PC-3 (cell line): Measurements from ENCODE around the gene LRRTM4. TPM values are rescaled to one million over a fixed set of nuclear protein-coding genes. Genes with fewer than 3 reads are reported as not detected.

Source experiments
- ATAC-seq: fragments of 200-7000 bp; cut with Tn5 transposase; 2 replicates; pipeline ENCODE4 v1.9.1; 2020; ENCODE audit warnings: mild to moderate bottlenecking, moderate library complexity
- Bru-seq: library from RNA; stranded (reverse); fragments of 400-500 nt; gene quantifications from one replicate; lab custom pipeline; 2021; lab: Mats Ljungman, UMichigan
- BruChase-seq, 2 experiments: library from RNA; stranded (reverse); fragments of 400-500 nt; gene quantifications; one replicate each; lab custom pipeline; 2021; lab: Mats Ljungman, UMichigan
- BruUV-seq: library from RNA; stranded (reverse); fragments of 400-500 nt; replicated peaks from 2 replicates; lab custom pipeline; 2021; lab: Mats Ljungman, UMichigan
- CTCF ChIA-PET: fragments of 300-600 bp; sonication (Branson Sonifier 250); formaldehyde crosslinking; loops from one replicate; lab custom pipeline; 2022; ENCODE audit warnings: antibody characterized with exemption; lab: Charles Lee
- POLR2A ChIA-PET: fragments of 300-600 bp; sonication (Branson Sonifier 250); formaldehyde crosslinking; loops from one replicate; lab custom pipeline; 2022; ENCODE audit warnings: antibody characterized with exemption; ENCODE audit not compliant: unreplicated experiment; lab: Charles Lee
- DNase-seq: peaks from one replicate; pipeline ENCODE4 v3.0.0-alpha.2; 2015
- H2AFZ ChIP-seq: fragments of 300-600 bp; sonication (generic); 2 replicates; pipeline ENCODE4 v1.6.0; 2016; ENCODE audit warnings: antibody characterized with exemption, low read length
- H3F3A ChIP-seq: fragments of 300-600 bp; sonication (generic); one replicate; pipeline ENCODE4 v1.6.0; 2017; ENCODE audit warnings: antibody characterized with exemption, low read length, control low read depth, mild to moderate bottlenecking; ENCODE audit not compliant: unreplicated experiment
- H3K27ac ChIP-seq: fragments of 300-600 bp; sonication (generic); 2 replicates; pipeline ENCODE4 v1.5.1; 2016; ENCODE audit warnings: mild to moderate bottlenecking, low read length
- H3K27me3 ChIP-seq: fragments of 300-600 bp; sonication (generic); 2 replicates; pipeline ENCODE4 v1.6.1; 2016; ENCODE audit warnings: low read length, mixed read lengths
- H3K36me3 ChIP-seq: fragments of 300-600 bp; sonication (generic); 2 replicates; pipeline ENCODE4 v1.6.1; 2016; ENCODE audit warnings: low read depth, mixed run types, low read length, mixed read lengths
- H3K4me1 ChIP-seq: fragments of 300-600 bp; sonication (generic); 2 replicates; pipeline ENCODE4 v1.5.1; 2016; ENCODE audit warnings: low read length; ENCODE audit not compliant: insufficient read depth
- H3K4me2 ChIP-seq: fragments of 300-600 bp; sonication (generic); 2 replicates; pipeline ENCODE4 v1.6.0; 2016; ENCODE audit warnings: low read length
- H3K4me3 ChIP-seq: fragments of 300-600 bp; sonication (generic); 2 replicates; pipeline ENCODE4 v1.5.1; 2016; ENCODE audit warnings: mild to moderate bottlenecking, low read length, mixed read lengths
- H3K79me2 ChIP-seq: fragments of 300-600 bp; sonication (generic); 2 replicates; pipeline ENCODE4 v1.6.1; 2017; ENCODE audit warnings: low read length, mixed read lengths
- H3K9ac ChIP-seq: fragments of 300-600 bp; sonication (generic); 2 replicates; pipeline ENCODE4 v1.6.0; 2016; ENCODE audit warnings: mild to moderate bottlenecking, low read length
- H3K9me2 ChIP-seq: fragments of 300-600 bp; sonication (generic); replicated peaks from 2 replicates; pipeline ENCODE4 v1.6.1; 2016; ENCODE audit warnings: mixed run types, low read length, mixed read lengths
- H3K9me3 ChIP-seq: fragments of 300-600 bp; sonication (generic); 2 replicates; pipeline ENCODE4 v1.6.1; 2016; ENCODE audit warnings: low read length, mixed read lengths
- H4K20me1 ChIP-seq: fragments of 300-600 bp; sonication (generic); 2 replicates; pipeline ENCODE4 v1.6.1; 2016; ENCODE audit warnings: low read length, mixed read lengths
- CTCF ChIP-seq: fragments of 300-600 bp; sonication (generic); conservative IDR thresholded peaks from 2 replicates; pipeline ENCODE4 v1.5.1; 2017; ENCODE audit warnings: antibody characterized with exemption, low read depth, mild to moderate bottlenecking, low read length
- EZH2 ChIP-seq: fragments of 300-600 bp; sonication (generic); IDR thresholded peaks from one replicate; pipeline ENCODE4 v1.6.1; 2017; ENCODE audit warnings: antibody characterized with exemption, mild to moderate bottlenecking, low read length; ENCODE audit not compliant: unreplicated experiment
- EZH2phosphoT487 ChIP-seq: fragments of 300-600 bp; sonication (generic); IDR thresholded peaks from 2 replicates; pipeline ENCODE4 v1.6.1; 2018; ENCODE audit warnings: mild to moderate bottlenecking, antibody characterized with exemption, low read length, borderline replicate concordance
- intact Hi-C: fragments of 100-400 bp; cut with micrococcal nuclease; formaldehyde crosslinking; loops from 2 replicates; pipeline ENCODE4 v1.9.0; 2023
- long read RNA-seq: library from polyadenylated mRNA; unstranded; transcript quantifications from one replicate; pipeline ENCODE4 v2.0.0, GENCODE V29; 2021; ENCODE audit not compliant: unreplicated experiment
- total RNA-seq: library from RNA; depleted of rRNA; stranded (reverse); fragments of >200 nt; gene quantifications from 2 replicates; pipeline ENCODE4 v1.2.3, GENCODE V29; 2014; rRNA removed

The LRRTM4 gene
- total RNA-seq (not detected in 2 replicates), Bru-seq, nascent RNA (percentile 1 among the genes with signal in this experiment), BruChase-seq, experiment 1, labeled RNA remaining after a 6-hour chase (percentile 1 among the genes with signal in this experiment), BruChase-seq, experiment 2, labeled RNA remaining after a 2-hour chase (percentile 5 among the genes with signal in this experiment)
- long read RNA-seq: 0 reads

- DNase-seq (no peak), ATAC-seq (no peak)
- 0 out of 2 replicates have a peak, but pooled peaks cover 6% of the 10 kb centered on the region for H3K27me3 ChIP-seq
- POLR2A ChIA-PET: no interaction called here
- TF ChIP-seq CTCF (no peak), EZH2 (no peak), EZH2phosphoT487 (no peak)
- H3K4me3 ChIP-seq: no peak within 1 kb of the TSS
- BruUV-seq: no TSS peak
- no peak within 1 kb of the TSS for H3K27ac ChIP-seq
- no peaks in the 10 kb centered on the region for H3K4me1 ChIP-seq
- H2AFZ ChIP-seq: no peak within 1 kb of the TSS
- no peaks in the 10 kb centered on the region for H3K9me2 ChIP-seq
- CTCF ChIA-PET: no interaction called here
- H3F3A ChIP-seq: no peaks in the 10 kb centered on the region
- no peaks in the 10 kb centered on the region for H3K36me3 ChIP-seq
- no peaks in the 10 kb centered on the region for H3K79me2 ChIP-seq
- H4K20me1 ChIP-seq: no peaks in the 10 kb centered on the region
- intact Hi-C loops: no loop called here
- H3K4me2 ChIP-seq: no peak within 1 kb of the TSS
- no peak within 1 kb of the TSS for H3K9ac ChIP-seq
- H3K9me3 ChIP-seq: no peaks in the 10 kb centered on the region
Measured at GRCh38 chr2:77521931-77522470, at the start of gene LRRTM4. LRRTM4 (minus strand) TSS chr2:77522376.

GRCh38 chr2:77571545-77571944 is 49.4 kb upstream of the LRRTM4 start:
- Histone ChIP-seq H3F3A (no peaks in the 10 kb centered on the region), H2AFZ (no peak overlapping the region), H3K27ac (no peak overlapping the region), H3K9me3 (0 out of 2 replicates have a peak, but pooled peaks cover 5% of the 10 kb centered on the region), H3K79me2 (no peaks in the 10 kb centered on the region), H3K4me2 (no peak overlapping the region), H3K9me2 (no peaks in the 10 kb centered on the region), H4K20me1 (no peaks in the 10 kb centered on the region), H3K27me3 (no peaks in the 10 kb centered on the region), H3K4me1 (no peaks in the 10 kb centered on the region), H3K9ac (no peak overlapping the region), H3K4me3 (no peak overlapping the region), H3K36me3 (no peaks in the 10 kb centered on the region)
- no TSS peak for BruUV-seq
- ChIA-PET CTCF (no interaction called here), POLR2A (no interaction called here)
- no peak for ATAC-seq
- intact Hi-C loops: no loop called here
- DNase-seq: no peak
- TF ChIP-seq EZH2 (no peak), EZH2phosphoT487 (no peak), CTCF (no peak)

GRCh38 chr2:77567723-77568122 is 45.5 kb upstream of the LRRTM4 start:
- ATAC-seq: no peak
- TF ChIP-seq CTCF (no peak), EZH2phosphoT487 (no peak), EZH2 (no peak)

More at GRCh38 chr2:77567723-77568122, 45.5 kb upstream of the LRRTM4 start:
- intact Hi-C loops: no loop called here
- Histone ChIP-seq H3K27ac (no peak overlapping the region), H3K27me3 (no peaks in the 10 kb centered on the region), H3K9ac (no peak overlapping the region), H3K9me2 (no peaks in the 10 kb centered on the region), H3K36me3 (no peaks in the 10 kb centered on the region), H3K4me3 (no peak overlapping the region), H4K20me1 (no peaks in the 10 kb centered on the region), H3K9me3 (peaks cover 5% of the 10 kb centered on the region; the same call in 1 of the 2 replicates), H2AFZ (no peak overlapping the region), H3K4me2 (no peak overlapping the region), H3F3A (no peaks in the 10 kb centered on the region), H3K79me2 (no peaks in the 10 kb centered on the region), H3K4me1 (no peaks in the 10 kb centered on the region)
- ChIA-PET CTCF (no interaction called here), POLR2A (no interaction called here)
- no TSS peak for BruUV-seq
- DNase-seq: no peak
